SH-SY5Y (cell line): ENCODE results near the gene LGI2.

Experiments used
- GATA2 ChIP-seq: IDR thresholded peaks from 2 replicates; pipeline ENCODE4 v1.6.1; 2011; ENCODE audit warnings: mild to moderate bottlenecking, low read depth, low read length
- GATA3 ChIP-seq: IDR thresholded peaks from 2 replicates; pipeline ENCODE4 v1.6.1; 2011; ENCODE audit warnings: low read depth, mild to moderate bottlenecking, low read length, moderate library complexity

The LGI2 gene

GRCh38 chr4:24969486-24969885 is 61.3 kb downstream of the LGI2 start:
- TF ChIP-seq GATA2, result no peak
- TF ChIP-seq GATA3, result no peak

- TF ChIP-seq GATA3 (no peak), GATA2 (no peak)
These were observed 61.8 kb downstream of the LGI2 start for GRCh38 chr4:24968992-24969391.

- no peak for TF ChIP-seq GATA3
- TF ChIP-seq GATA2, result no peak
These were observed 62.5 kb downstream of the LGI2 start for GRCh38 chr4:24968278-24968677.

GRCh38 chr4:24967346-24967745 is 63.4 kb downstream of the LGI2 start:
- no peak for TF ChIP-seq GATA2
- no peak for TF ChIP-seq GATA3

- no peak for TF ChIP-seq GATA3
- no peak for TF ChIP-seq GATA2
These were observed 64.7 kb downstream of the LGI2 start for GRCh38 chr4:24966076-24966475.

- TF ChIP-seq GATA3 (no peak), GATA2 (no peak)
These were observed 65.1 kb downstream of the LGI2 start for GRCh38 chr4:24965627-24966026.

GRCh38 chr4:24963277-24963676 is 67.5 kb downstream of the LGI2 start:
- no peak for TF ChIP-seq GATA2
- TF ChIP-seq GATA3, result no peak

GRCh38 chr4:24957886-24958285 is 72.9 kb downstream of the LGI2 start:
- no peak for TF ChIP-seq GATA2
- no peak for TF ChIP-seq GATA3

GRCh38 chr4:24956763-24957162 is 74.0 kb downstream of the LGI2 start:
- TF ChIP-seq GATA2, result no peak
- TF ChIP-seq GATA3, result no peak

- TF ChIP-seq GATA3 (no peak), GATA2 (no peak)
These were observed 74.7 kb downstream of the LGI2 start for GRCh38 chr4:24956091-24956490.

- no peak for TF ChIP-seq GATA2
- TF ChIP-seq GATA3, result no peak
These were observed 78.1 kb downstream of the LGI2 start for GRCh38 chr4:24952667-24953066.

GRCh38 chr4:24949970-24950369 is 80.8 kb downstream of the LGI2 start:
- TF ChIP-seq GATA3, result no peak
- TF ChIP-seq GATA2, result no peak
